Dendritic cell treated with granulocyte-macrophage colony-stimulating factor and Interleukin-4, amounts not matched to agents 40 ng/mL and 50 ng/mL, for 4 days (primary cell): ENCODE data around the gene SOWAHC.
"Not testable (repeated sequence)": the region's sequence is repeated elsewhere in the genome, so short reads cannot be mapped to it uniquely, and the experiment has no call there.

ENCODE experiments used
- H3K27ac Mint-ChIP-seq: one replicate; pipeline ENCODE4 v1.8.0; 2022; ENCODE audit warnings: mild to moderate bottlenecking, mixed read lengths
- H3K27me3 Mint-ChIP-seq: one replicate; pipeline ENCODE4 v1.8.0; 2022; ENCODE audit warnings: mild to moderate bottlenecking, mixed read lengths
- H3K36me3 Mint-ChIP-seq: one replicate; pipeline ENCODE4 v1.8.0; 2022; ENCODE audit warnings: low read depth, mixed read lengths
- H3K4me1 Mint-ChIP-seq: one replicate; pipeline ENCODE4 v1.8.0; 2022; ENCODE audit warnings: low read depth, mixed read lengths
- H3K4me3 Mint-ChIP-seq: one replicate; pipeline ENCODE4 v1.8.0; 2022; ENCODE audit warnings: mild to moderate bottlenecking, moderate library complexity, mixed read lengths
- H3K9me3 Mint-ChIP-seq: one replicate; pipeline ENCODE4 v1.8.0; 2022; ENCODE audit warnings: mixed read lengths
- intact Hi-C: fragments of 100-400 bp; cut with micrococcal nuclease; formaldehyde crosslinking; loops from one replicate; pipeline ENCODE4 v1.15.0; 2022

SOWAHC gene

GRCh38 chr2:109630441-109631430, 16.6 kb downstream of the SOWAHC start:
- H3K27ac Mint-ChIP-seq, result no peak overlapping the region
- H3K4me1 Mint-ChIP-seq, result peaks cover 28% of the 10 kb centered on the region
- H3K4me3 Mint-ChIP-seq, result no peak overlapping the region
- intact Hi-C loops, result no loop called here
- peaks cover 9% of the 10 kb centered on the region for H3K27me3 Mint-ChIP-seq
- H3K36me3 Mint-ChIP-seq, result no peaks in the 10 kb centered on the region
- H3K9me3 Mint-ChIP-seq, result no peaks in the 10 kb centered on the region

GRCh38 chr2:109631741-109632140, 17.6 kb downstream of the SOWAHC start:
- H3K27ac Mint-ChIP-seq, result no peak overlapping the region
- intact Hi-C loops, result no loop called here
- H3K4me3 Mint-ChIP-seq, result no peak overlapping the region
- H3K36me3 Mint-ChIP-seq, result no peaks in the 10 kb centered on the region
- no peaks in the 10 kb centered on the region for H3K9me3 Mint-ChIP-seq
- peaks cover 1% of the 10 kb centered on the region for H3K27me3 Mint-ChIP-seq
- H3K4me1 Mint-ChIP-seq, result peaks cover 38% of the 10 kb centered on the region

- no peaks in the 10 kb centered on the region for H3K27me3 Mint-ChIP-seq
- intact Hi-C loops, result no loop called here
- no peak overlapping the region for H3K4me3 Mint-ChIP-seq
- no peaks in the 10 kb centered on the region for H3K36me3 Mint-ChIP-seq
- H3K27ac Mint-ChIP-seq, result no peak overlapping the region
- no peaks in the 10 kb centered on the region for H3K9me3 Mint-ChIP-seq
- peaks cover 43% of the 10 kb centered on the region for H3K4me1 Mint-ChIP-seq
These were observed 18.1 kb downstream of the SOWAHC start for GRCh38 chr2:109632158-109632789.

- H3K27me3 Mint-ChIP-seq, result no peaks in the 10 kb centered on the region
- H3K36me3 Mint-ChIP-seq, result no peaks in the 10 kb centered on the region
- peak overlapping the region; percentile 8 for H3K27ac Mint-ChIP-seq
- H3K4me1 Mint-ChIP-seq, result peaks cover 54% of the 10 kb centered on the region
- H3K4me3 Mint-ChIP-seq, result no peak overlapping the region
- no peaks in the 10 kb centered on the region for H3K9me3 Mint-ChIP-seq
- intact Hi-C loops, result no loop called here
These were observed 19.3 kb downstream of the SOWAHC start for GRCh38 chr2:109633284-109633961.

GRCh38 chr2:109635426-109636304, 21.5 kb downstream of the SOWAHC start:
- intact Hi-C loops, result no loop called here
- Mint-ChIP-seq H3K27me3 (no peaks in the 10 kb centered on the region), H3K9me3 (no peaks in the 10 kb centered on the region), H3K4me3 (no peak overlapping the region), H3K4me1 (peaks cover 53% of the 10 kb centered on the region), H3K27ac (peak overlapping the region; percentile 79), H3K36me3 (no peaks in the 10 kb centered on the region)

- intact Hi-C loops, result no loop called here
- H3K27ac Mint-ChIP-seq, result peak overlapping the region; percentile 79
- no peak overlapping the region for H3K4me3 Mint-ChIP-seq
- H3K27me3 Mint-ChIP-seq, result no peaks in the 10 kb centered on the region
- no peaks in the 10 kb centered on the region for H3K9me3 Mint-ChIP-seq
- H3K4me1 Mint-ChIP-seq, result peaks cover 56% of the 10 kb centered on the region
- H3K36me3 Mint-ChIP-seq, result no peaks in the 10 kb centered on the region
These were observed 22.2 kb downstream of the SOWAHC start for GRCh38 chr2:109636317-109636716.

GRCh38 chr2:109637749-109638570, 23.8 kb downstream of the SOWAHC start:
- H3K36me3 Mint-ChIP-seq, result no peaks in the 10 kb centered on the region
- H3K27ac Mint-ChIP-seq, result peak overlapping the region; percentile 79
- no peaks in the 10 kb centered on the region for H3K9me3 Mint-ChIP-seq
- H3K4me1 Mint-ChIP-seq, result peaks cover 47% of the 10 kb centered on the region
- H3K27me3 Mint-ChIP-seq, result no peaks in the 10 kb centered on the region
- peak overlapping the region; percentile 30 for H3K4me3 Mint-ChIP-seq
- intact Hi-C loops, result loop anchor here (2.0 kb wide), 1 partner anchor 21 kb away; no protein-coding TSS in a partner anchor

- Mint-ChIP-seq H3K4me3 (no peak overlapping the region), H3K36me3 (no peaks in the 10 kb centered on the region), H3K27me3 (no peaks in the 10 kb centered on the region), H3K4me1 (peaks cover 41% of the 10 kb centered on the region), H3K9me3 (no peaks in the 10 kb centered on the region), H3K27ac (no peak overlapping the region)
- intact Hi-C loops, result loop anchor here (2.0 kb wide), 1 partner anchor 22 kb away; no protein-coding TSS in a partner anchor
These were observed 24.6 kb downstream of the SOWAHC start for GRCh38 chr2:109638795-109639194.

GRCh38 chr2:109640000-109640399, 25.8 kb downstream of the SOWAHC start:
- not testable (repeated sequence) for H3K27ac Mint-ChIP-seq, H3K9me3 Mint-ChIP-seq, H3K36me3 Mint-ChIP-seq, H3K4me3 Mint-ChIP-seq, H3K27me3 Mint-ChIP-seq
- intact Hi-C loops, result loop anchor here (2.0 kb wide), 1 partner anchor 23 kb away; no protein-coding TSS in a partner anchor
- peaks cover 51% of the 10 kb centered on the region for H3K4me1 Mint-ChIP-seq

GRCh38 chr2:109644571-109645275, 30.6 kb downstream of the SOWAHC start:
- H3K4me3 Mint-ChIP-seq, result no peak overlapping the region
- intact Hi-C loops, result no loop called here
- peak overlapping the region; percentile 76 for H3K27ac Mint-ChIP-seq
- H3K27me3 Mint-ChIP-seq, result peaks cover 3% of the 10 kb centered on the region
- H3K36me3 Mint-ChIP-seq, result no peaks in the 10 kb centered on the region
- peaks cover 16% of the 10 kb centered on the region for H3K4me1 Mint-ChIP-seq
- H3K9me3 Mint-ChIP-seq, result no peaks in the 10 kb centered on the region

- Mint-ChIP-seq H3K9me3 (no peaks in the 10 kb centered on the region), H3K36me3 (no peaks in the 10 kb centered on the region), H3K27me3 (peaks cover 6% of the 10 kb centered on the region), H3K27ac (no peak overlapping the region), H3K4me3 (no peak overlapping the region), H3K4me1 (peaks cover 16% of the 10 kb centered on the region)
- intact Hi-C loops, result no loop called here
These were observed 31.4 kb downstream of the SOWAHC start for GRCh38 chr2:109645412-109646184.
